NCI-H82 (cell line): ENCODE data around the gene NAGK.

Source experiments
- DNase-seq: peaks from one replicate; lab custom pipeline; 2025; lab: John Stamatoyannopoulos, UW

NAGK gene

DNA sequence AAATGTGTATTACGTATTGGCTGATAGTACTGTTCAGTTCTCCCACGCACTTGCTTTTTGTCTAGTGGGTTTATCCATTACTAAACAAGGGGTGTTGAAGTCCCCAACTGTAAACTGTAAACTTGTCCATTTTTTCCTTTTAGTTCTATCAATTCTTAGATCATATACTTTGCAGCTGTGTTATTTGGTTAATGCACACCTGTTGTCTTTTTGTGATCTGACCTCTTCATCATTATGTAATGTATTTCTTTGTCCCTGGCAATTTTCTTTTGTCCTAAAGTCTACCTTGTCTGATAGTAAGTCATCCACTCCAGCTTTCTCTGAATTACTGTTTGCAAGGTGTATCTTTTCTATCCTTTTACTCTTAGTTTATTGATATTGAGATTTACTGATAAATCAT lies 39.6 kb downstream of the NAGK start:
- no peak for DNase-seq

DNA sequence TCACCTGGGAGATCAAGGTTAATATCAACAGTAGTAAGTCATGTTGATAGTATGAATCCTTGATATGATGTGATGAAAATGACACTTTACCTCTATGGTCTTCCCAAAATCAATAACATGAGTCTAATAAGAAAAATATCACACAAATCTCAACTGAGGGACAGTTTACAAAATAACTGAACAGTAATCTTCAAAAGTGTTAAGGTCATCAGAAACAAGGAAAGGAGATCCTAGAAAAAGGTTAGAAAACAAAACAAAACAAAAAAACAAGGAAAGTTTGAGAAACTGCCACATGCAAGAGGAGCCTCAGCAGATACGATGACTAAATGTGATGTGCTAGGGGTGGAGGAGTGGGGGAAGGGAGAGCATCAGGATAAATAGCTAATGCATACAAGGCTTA lies 45.4 kb downstream of the NAGK start:
- no peak for DNase-seq

- no peak for DNase-seq
Measured at GRCh38 chr2:71117063-71117462, 48.6 kb downstream of the NAGK start.

DNA sequence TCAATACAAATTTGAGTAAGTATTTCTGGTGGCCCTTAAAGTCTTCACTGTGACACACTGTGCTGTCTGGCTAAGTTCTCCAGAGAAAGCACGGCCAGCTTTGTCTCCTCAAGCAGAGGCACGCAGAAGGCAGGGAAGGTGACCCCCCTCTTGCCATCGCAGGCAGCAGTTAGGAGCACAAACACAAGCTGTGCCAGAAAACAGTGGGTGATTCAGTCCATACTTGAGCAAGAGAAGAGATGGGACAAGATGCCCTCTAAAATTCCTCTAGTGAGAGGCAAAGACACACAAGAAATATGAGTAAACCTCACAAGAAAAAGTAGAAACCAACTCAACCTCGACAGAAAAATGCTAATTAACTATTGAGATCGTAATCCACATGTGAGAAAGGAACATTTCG lies 51.7 kb downstream of the NAGK start:
- DNase-seq, result no peak

GRCh38 chr2:71121479-71121878 lies 53.0 kb downstream of the NAGK start:
- DNase-seq, result no peak

GRCh38 chr2:71122387-71123298 lies 54.2 kb downstream of the NAGK start:
- no peak for DNase-seq

DNA sequence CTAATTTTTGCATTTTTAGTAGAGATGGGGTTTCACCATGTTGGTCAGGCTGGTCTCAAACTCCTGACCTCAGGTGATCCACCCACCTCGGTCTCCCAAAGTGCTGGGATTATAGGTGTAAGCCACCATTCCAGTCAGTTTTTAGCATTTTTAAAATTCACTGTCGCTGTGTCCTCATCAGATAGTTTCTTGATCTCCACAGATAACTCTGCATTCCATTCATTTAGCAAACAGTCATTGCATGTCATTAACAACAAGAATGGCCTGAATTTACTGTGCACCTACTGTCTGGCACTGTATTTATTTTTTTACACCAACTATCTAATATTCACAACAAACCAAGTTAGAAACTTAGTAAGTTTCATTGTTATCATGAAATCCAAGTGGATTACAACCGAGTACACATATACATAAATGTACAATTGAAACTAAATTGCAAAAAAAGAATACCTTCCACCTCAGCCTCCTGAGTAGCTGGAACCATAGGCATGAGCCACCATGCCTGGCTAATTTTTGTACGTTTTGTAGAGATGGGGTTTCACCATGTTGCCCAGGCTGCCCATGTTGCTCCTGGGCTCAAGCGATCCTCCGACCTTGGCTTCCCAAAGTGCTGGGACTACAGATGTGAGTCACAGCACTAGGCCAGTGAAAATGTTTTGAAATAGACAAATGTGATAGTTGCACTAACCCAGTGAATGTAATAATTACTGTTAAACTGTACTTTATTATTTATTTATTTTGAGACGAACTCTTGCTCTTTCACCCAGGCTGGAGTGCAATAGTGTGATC lies 57.3 kb downstream of the NAGK start:
- DNase-seq, result no peak

GRCh38 chr2:71126957-71127356 lies 58.5 kb downstream of the NAGK start:
- DNase-seq, result no peak
